Measurements from ENCODE around the gene CUX1. TPM values are rescaled to one million over a fixed set of nuclear protein-coding genes. Genes with fewer than 3 reads are reported as not detected.
"Not testable (repeated sequence)": the region's sequence is repeated elsewhere in the genome, so short reads cannot be mapped to it uniquely, and the experiment has no call there.

The CUX1 gene
- total RNA-seq, 1 donor: 46.2 TPM

- DNase-seq (ENCODE audit: low read depth): no peak
- no peak for TF ChIP-seq CTCF (IDR thresholded peaks at IDR 0.05; ENCODE audit: insufficient read depth, low read depth, low read length)
- H3K4me3 ChIP-seq (ENCODE audit: low read depth, low read length): no peak overlapping the region
These were observed 229.1 kb downstream of the CUX1 start for GRCh38 chr7:102046373-102047117.

- TF ChIP-seq CTCF (IDR thresholded peaks at IDR 0.05; ENCODE audit: insufficient read depth, low read depth, low read length): no peak
- no peak overlapping the region for H3K4me3 ChIP-seq (ENCODE audit: low read depth, low read length)
- no peak for DNase-seq (ENCODE audit: low read depth)
These were observed 229.7 kb downstream of the CUX1 start for GRCh38 chr7:102047167-102047566.

GRCh38 chr7:102049765-102050164 lies 232.3 kb downstream of the CUX1 start:
- no peak for DNase-seq (ENCODE audit: low read depth)
- TF ChIP-seq CTCF (IDR thresholded peaks at IDR 0.05; ENCODE audit: insufficient read depth, low read depth, low read length): no peak
- no peak overlapping the region for H3K4me3 ChIP-seq (ENCODE audit: low read depth, low read length)

- no peak overlapping the region for H3K4me3 ChIP-seq (ENCODE audit: low read depth, low read length)
- no peak for TF ChIP-seq CTCF (IDR thresholded peaks at IDR 0.05; ENCODE audit: insufficient read depth, low read depth, low read length)
- no peak for DNase-seq (ENCODE audit: low read depth)
These were observed 233.5 kb downstream of the CUX1 start for GRCh38 chr7:102050864-102051460.

- H3K4me3 ChIP-seq (ENCODE audit: low read depth, low read length); DNase-seq (ENCODE audit: low read depth): not testable (repeated sequence)
These were observed 234.3 kb downstream of the CUX1 start for GRCh38 chr7:102051736-102052135.

- DNase-seq (ENCODE audit: low read depth): no peak
- no peak overlapping the region for H3K4me3 ChIP-seq (ENCODE audit: low read depth, low read length)
- TF ChIP-seq CTCF (IDR thresholded peaks at IDR 0.05; ENCODE audit: insufficient read depth, low read depth, low read length): no peak
These were observed 236.7 kb downstream of the CUX1 start for GRCh38 chr7:102054158-102054557.

GRCh38 chr7:102055181-102055976 lies 238.0 kb downstream of the CUX1 start:
- no peak for DNase-seq (ENCODE audit: low read depth)
- no peak overlapping the region for H3K4me3 ChIP-seq (ENCODE audit: low read depth, low read length)
- TF ChIP-seq CTCF (IDR thresholded peaks at IDR 0.05; ENCODE audit: insufficient read depth, low read depth, low read length): no peak

Data from fibroblast of villous mesenchyme (primary cell).